Progenitor cell of endocrine pancreas (in vitro differentiated cells): ENCODE data around the gene P2RY6. TPM values are rescaled to one million over a fixed set of nuclear protein-coding genes. Genes with fewer than 3 reads are reported as not detected.
"Not testable (repeated sequence)": the region's sequence is repeated elsewhere in the genome, so short reads cannot be mapped to it uniquely, and the experiment has no call there.

Experiments
- DNase-seq: peaks from one replicate; pipeline ENCODE4 v3.0.0; 2021; ENCODE audit warnings: low spot score; ENCODE audit not compliant: unreplicated experiment
- H3K27ac Mint-ChIP-seq: 2 replicates; pipeline ENCODE4 v1.8.0; 2021; ENCODE audit warnings: mild to moderate bottlenecking, moderate library complexity, mixed read lengths
- H3K27me3 Mint-ChIP-seq: 2 replicates; pipeline ENCODE4 v1.8.0; 2021; ENCODE audit warnings: mixed read lengths
- H3K36me3 Mint-ChIP-seq: 2 replicates; pipeline ENCODE4 v1.8.0; 2022; ENCODE audit warnings: mixed read lengths; ENCODE audit not compliant: insufficient read depth
- H3K4me1 Mint-ChIP-seq: 2 replicates; pipeline ENCODE4 v1.8.0; 2021; ENCODE audit warnings: low read depth, mixed read lengths
- H3K4me3 Mint-ChIP-seq: 2 replicates; pipeline ENCODE4 v1.8.0; 2021; ENCODE audit warnings: low read depth, mild to moderate bottlenecking, moderate library complexity, mixed read lengths
- H3K9me3 Mint-ChIP-seq: 2 replicates; pipeline ENCODE4 v1.8.0; 2021; ENCODE audit warnings: low read depth, mixed read lengths
- total RNA-seq: library from RNA; stranded (reverse); gene quantifications from 2 replicates; pipeline ENCODE4 v1.2.1, GENCODE V29; 2021
- TF ChIP-seq, protein P1 (sequence below): fragments of 200-600 bp; sonication (generic); IDR thresholded peaks from one replicate; pipeline ENCODE4 v1.5.0; 2021; ENCODE audit warnings: antibody characterized with exemption, mild to moderate bottlenecking; ENCODE audit not compliant: unreplicated experiment

Gene P2RY6
- total RNA-seq, 1 donor from 2014 or later, result 0.14 TPM

DNA sequence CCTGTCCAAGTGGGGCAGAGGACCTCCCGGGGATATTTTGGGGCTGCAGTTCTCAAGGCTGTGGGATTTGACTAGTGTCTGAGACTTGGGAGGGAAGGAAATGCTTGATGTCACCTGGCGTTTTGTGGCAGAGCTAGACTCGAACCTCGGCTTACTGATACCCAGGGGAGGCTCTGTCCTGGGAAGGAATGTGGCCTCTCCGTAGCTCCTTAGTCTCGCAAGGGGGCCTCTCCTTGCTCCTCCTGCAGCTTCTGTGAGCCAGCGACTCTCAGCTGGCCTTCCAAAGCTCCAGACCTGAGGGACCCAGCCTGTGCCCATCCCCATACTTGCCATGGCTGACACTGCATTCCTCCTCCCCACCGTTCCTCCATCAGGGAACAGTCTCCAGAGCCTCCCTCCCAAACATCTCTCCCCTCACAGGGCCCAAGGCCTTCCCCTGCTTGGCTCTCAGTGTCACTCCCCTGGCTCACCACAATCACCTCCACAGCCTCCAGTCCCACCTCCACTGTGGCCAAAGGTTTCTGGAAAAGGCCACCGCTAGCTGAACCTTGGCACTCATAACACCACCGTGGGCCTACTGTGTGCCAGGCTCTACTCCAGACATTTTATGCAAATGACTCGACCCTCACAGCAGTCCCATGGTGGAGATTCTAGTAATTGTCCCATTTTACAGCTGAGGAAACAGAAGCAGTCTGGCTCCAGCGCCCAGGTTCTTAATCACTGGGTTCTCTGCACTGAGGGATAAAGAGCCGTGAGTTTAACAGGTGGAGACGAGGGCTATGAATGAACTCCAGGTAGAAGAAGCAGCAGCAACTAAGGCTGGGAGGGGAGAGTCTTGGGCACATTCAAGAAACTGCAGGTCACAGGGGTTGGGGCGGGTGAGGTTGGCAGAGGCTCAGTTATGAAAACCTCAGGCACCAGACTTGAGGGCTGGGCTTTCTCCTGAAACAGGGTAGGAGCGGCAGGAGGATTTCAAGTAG lies 42.0 kb upstream of the P2RY6 start:
- Mint-ChIP-seq H3K27me3 (peaks cover 21% of the 10 kb centered on the region), H3K36me3 (no peaks in the 10 kb centered on the region), H3K9me3 (no peaks in the 10 kb centered on the region), H3K4me1 (peaks cover 15% of the 10 kb centered on the region), H3K4me3 (no peak overlapping the region), H3K27ac (no peak overlapping the region)
- DNase-seq, result no peak
- TF ChIP-seq, protein P1, sequence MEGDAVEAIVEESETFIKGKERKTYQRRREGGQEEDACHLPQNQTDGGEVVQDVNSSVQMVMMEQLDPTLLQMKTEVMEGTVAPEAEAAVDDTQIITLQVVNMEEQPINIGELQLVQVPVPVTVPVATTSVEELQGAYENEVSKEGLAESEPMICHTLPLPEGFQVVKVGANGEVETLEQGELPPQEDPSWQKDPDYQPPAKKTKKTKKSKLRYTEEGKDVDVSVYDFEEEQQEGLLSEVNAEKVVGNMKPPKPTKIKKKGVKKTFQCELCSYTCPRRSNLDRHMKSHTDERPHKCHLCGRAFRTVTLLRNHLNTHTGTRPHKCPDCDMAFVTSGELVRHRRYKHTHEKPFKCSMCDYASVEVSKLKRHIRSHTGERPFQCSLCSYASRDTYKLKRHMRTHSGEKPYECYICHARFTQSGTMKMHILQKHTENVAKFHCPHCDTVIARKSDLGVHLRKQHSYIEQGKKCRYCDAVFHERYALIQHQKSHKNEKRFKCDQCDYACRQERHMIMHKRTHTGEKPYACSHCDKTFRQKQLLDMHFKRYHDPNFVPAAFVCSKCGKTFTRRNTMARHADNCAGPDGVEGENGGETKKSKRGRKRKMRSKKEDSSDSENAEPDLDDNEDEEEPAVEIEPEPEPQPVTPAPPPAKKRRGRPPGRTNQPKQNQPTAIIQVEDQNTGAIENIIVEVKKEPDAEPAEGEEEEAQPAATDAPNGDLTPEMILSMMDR, result no peak

DNA sequence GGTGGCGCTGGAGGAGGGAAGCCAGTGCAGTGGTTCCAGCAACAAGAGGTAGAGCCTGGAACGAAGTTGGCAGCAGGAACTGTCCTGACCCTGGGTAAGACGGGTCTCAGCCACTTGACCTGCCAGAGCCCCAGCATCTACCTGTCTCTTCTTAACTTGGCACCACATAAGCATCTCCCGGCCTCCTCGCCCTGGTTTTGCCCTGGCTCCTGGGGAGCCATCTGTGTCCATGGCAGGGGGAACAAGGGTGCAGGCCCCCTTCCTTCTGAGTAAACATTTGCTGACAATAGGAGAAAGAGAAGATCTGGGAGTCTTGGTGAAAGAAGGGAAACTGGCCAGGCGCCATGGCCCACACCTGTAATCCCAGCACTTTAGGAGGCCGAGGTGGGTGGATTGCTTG lies 41.2 kb upstream of the P2RY6 start:
- H3K36me3 Mint-ChIP-seq, result no peaks in the 10 kb centered on the region
- H3K27ac Mint-ChIP-seq, result no peak overlapping the region
- no peaks in the 10 kb centered on the region for H3K9me3 Mint-ChIP-seq
- peaks cover 15% of the 10 kb centered on the region for H3K4me1 Mint-ChIP-seq
- DNase-seq, result no peak
- peaks cover 16% of the 10 kb centered on the region for H3K27me3 Mint-ChIP-seq
- TF ChIP-seq, protein P1, result no peak
- no peak overlapping the region for H3K4me3 Mint-ChIP-seq

DNA sequence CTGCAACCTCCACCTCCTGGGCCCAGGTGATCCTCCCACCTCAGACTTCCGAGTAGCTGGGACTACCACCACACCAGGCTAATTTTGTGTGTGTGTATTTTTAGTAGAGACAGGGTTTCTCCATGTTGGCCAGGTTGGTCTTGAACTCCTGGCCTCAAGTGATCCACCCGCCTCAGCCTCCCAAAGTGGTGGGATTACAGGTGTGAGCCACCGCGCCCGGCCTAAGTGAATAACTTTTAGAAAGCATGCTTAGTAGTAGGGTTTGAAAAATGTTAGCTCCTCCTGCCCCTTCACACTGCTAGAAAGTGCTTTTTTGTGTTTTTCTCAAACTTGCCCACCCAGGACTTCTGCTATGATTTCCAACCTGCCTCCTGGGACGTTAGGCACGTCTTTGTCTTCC lies 39.7 kb upstream of the P2RY6 start:
- not testable (repeated sequence) for H3K4me3 Mint-ChIP-seq, DNase-seq, H3K9me3 Mint-ChIP-seq, H3K27ac Mint-ChIP-seq, H3K36me3 Mint-ChIP-seq, H3K4me1 Mint-ChIP-seq
- H3K27me3 Mint-ChIP-seq, result peaks cover 16% of the 10 kb centered on the region

DNA sequence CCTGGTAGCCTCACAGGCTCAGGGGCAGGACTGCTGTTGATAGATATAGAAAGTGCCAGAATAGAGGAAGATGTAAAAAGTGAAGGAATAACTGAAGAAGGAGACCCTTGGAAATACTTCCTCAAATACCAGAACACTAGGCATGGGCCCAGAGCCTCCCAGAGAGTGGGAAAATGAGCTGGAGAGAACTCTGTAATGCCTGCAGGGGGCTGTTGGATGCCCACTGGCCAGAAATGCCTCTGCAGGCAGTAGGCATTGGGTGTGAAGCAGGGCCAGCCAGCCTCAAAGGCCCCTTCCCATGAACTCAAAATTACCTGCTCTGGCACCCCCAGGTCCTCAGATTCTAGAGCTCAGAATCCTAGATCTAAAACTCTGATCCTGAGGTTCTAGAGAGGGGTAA lies 38.9 kb upstream of the P2RY6 start:
- TF ChIP-seq, protein P1, result no peak
- DNase-seq, result no peak
- H3K4me3 Mint-ChIP-seq, result no peak overlapping the region
- H3K27ac Mint-ChIP-seq, result no peak overlapping the region
- peaks cover 7% of the 10 kb centered on the region for H3K4me1 Mint-ChIP-seq
- peaks cover 16% of the 10 kb centered on the region for H3K27me3 Mint-ChIP-seq
- H3K36me3 Mint-ChIP-seq, result no peaks in the 10 kb centered on the region
- no peaks in the 10 kb centered on the region for H3K9me3 Mint-ChIP-seq

DNA sequence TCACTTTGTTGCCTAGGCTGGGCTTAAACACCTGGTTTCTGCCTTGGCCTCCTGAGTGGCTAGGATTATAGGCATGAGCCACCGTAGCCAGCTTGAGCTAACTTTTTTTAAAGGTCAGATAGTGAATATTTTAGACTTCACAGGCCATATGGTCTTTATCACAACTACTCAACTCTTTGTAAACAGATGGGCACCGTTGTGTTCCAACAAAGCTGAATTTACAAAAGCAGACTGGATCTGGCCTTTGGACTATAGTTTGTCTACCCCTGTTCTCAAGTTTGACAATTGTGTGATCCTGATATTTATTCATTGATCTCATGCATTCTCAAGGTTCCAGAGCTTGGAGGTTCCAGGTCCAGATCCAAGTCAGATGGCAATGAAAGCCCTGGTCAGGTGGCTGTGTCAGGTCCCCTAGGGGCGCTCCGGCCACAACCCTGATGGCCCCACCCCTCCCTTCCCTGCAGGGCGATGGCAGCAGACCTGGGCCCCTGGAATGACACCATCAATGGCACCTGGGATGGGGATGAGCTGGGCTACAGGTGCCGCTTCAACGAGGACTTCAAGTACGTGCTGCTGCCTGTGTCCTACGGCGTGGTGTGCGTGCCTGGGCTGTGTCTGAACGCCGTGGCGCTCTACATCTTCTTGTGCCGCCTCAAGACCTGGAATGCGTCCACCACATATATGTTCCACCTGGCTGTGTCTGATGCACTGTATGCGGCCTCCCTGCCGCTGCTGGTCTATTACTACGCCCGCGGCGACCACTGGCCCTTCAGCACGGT lies 38.3 kb upstream of the P2RY6 start:
- no peak overlapping the region for H3K27ac Mint-ChIP-seq
- no peaks in the 10 kb centered on the region for H3K36me3 Mint-ChIP-seq
- H3K27me3 Mint-ChIP-seq, result peaks cover 14% of the 10 kb centered on the region
- no peak for DNase-seq
- H3K4me1 Mint-ChIP-seq, result peaks cover 1% of the 10 kb centered on the region
- H3K9me3 Mint-ChIP-seq, result no peaks in the 10 kb centered on the region
- H3K4me3 Mint-ChIP-seq, result no peak overlapping the region
- TF ChIP-seq, protein P1, result no peak
